WTC11 (cell line): ENCODE data around the gene SPNS3.

Experiments used
- ATF1 ChIP-seq: sonication (generic); formaldehyde crosslinking; IDR thresholded peaks from 2 replicates; pipeline ENCODE4 v1.8.1; 2023; ENCODE audit warnings: mild to moderate bottlenecking, moderate library complexity, missing genetic modification reagents
- EMX1 ChIP-seq: fragments of 250-450 bp; sonication (Bioruptor Pico); IDR thresholded peaks from 2 replicates; pipeline ENCODE4 v1.8.0; 2021; ENCODE audit warnings: mild to moderate bottlenecking
- ESRRA ChIP-seq: sonication (generic); formaldehyde crosslinking; IDR thresholded peaks from 2 replicates; pipeline ENCODE4 v1.8.1; 2022; ENCODE audit warnings: mild to moderate bottlenecking, missing genetic modification reagents, borderline replicate concordance
- ETV6 ChIP-seq: sonication (generic); formaldehyde crosslinking; IDR thresholded peaks from 2 replicates; pipeline ENCODE4 v1.8.1; 2022; ENCODE audit warnings: mild to moderate bottlenecking, missing genetic modification reagents
- JUN ChIP-seq: sonication (generic); formaldehyde crosslinking; IDR thresholded peaks from 2 replicates; pipeline ENCODE4 v1.8.0; 2023; ENCODE audit warnings: mild to moderate bottlenecking, missing genetic modification reagents
- NFYB ChIP-seq: sonication (generic); formaldehyde crosslinking; conservative IDR thresholded peaks from 2 replicates; pipeline ENCODE4 v1.8.0; 2022; ENCODE audit warnings: low read depth, missing genetic modification reagents
- NR1H2 ChIP-seq: sonication (generic); formaldehyde crosslinking; IDR thresholded peaks from 2 replicates; pipeline ENCODE4 v1.9.0; 2021; ENCODE audit warnings: mild to moderate bottlenecking, moderate library complexity, missing genetic modification reagents
- TEAD4 ChIP-seq: sonication (generic); formaldehyde crosslinking; IDR thresholded peaks from 2 replicates; pipeline ENCODE4 v1.8.0; 2022; ENCODE audit warnings: mild to moderate bottlenecking, missing genetic modification reagents
- TF ChIP-seq, protein P1 (sequence below): sonication (generic); formaldehyde crosslinking; IDR thresholded peaks from 2 replicates; pipeline ENCODE4 v1.8.0; 2022; ENCODE audit warnings: mild to moderate bottlenecking, missing genetic modification reagents
- TF ChIP-seq, protein P2 (sequence below): sonication (generic); formaldehyde crosslinking; conservative IDR thresholded peaks from 2 replicates; pipeline ENCODE4 v1.8.1; 2023; ENCODE audit warnings: mild to moderate bottlenecking, low read depth, missing genetic modification reagents, moderate library complexity
- TF ChIP-seq, protein P3 (sequence below): sonication (generic); formaldehyde crosslinking; IDR thresholded peaks from 2 replicates; pipeline ENCODE4 v1.8.1; 2022; ENCODE audit warnings: mild to moderate bottlenecking, moderate library complexity, missing genetic modification reagents
- TF ChIP-seq, protein P4 (sequence below): fragments of 200-600 bp; IDR thresholded peaks from 2 replicates; pipeline ENCODE4 v1.8.0; 2022; ENCODE audit warnings: antibody characterized with exemption
- TF ChIP-seq, protein P5 (sequence below): fragments of 250-450 bp; sonication (Bioruptor Pico); IDR thresholded peaks from 2 replicates; pipeline ENCODE4 v2.1.2; 2022; ENCODE audit warnings: mild to moderate bottlenecking, moderate library complexity
- TF ChIP-seq, protein P6 (sequence below): sonication (generic); formaldehyde crosslinking; IDR thresholded peaks from 2 replicates; pipeline ENCODE4 v1.8.1; 2023; ENCODE audit warnings: mild to moderate bottlenecking, missing genetic modification reagents, moderate library complexity

DNA sequence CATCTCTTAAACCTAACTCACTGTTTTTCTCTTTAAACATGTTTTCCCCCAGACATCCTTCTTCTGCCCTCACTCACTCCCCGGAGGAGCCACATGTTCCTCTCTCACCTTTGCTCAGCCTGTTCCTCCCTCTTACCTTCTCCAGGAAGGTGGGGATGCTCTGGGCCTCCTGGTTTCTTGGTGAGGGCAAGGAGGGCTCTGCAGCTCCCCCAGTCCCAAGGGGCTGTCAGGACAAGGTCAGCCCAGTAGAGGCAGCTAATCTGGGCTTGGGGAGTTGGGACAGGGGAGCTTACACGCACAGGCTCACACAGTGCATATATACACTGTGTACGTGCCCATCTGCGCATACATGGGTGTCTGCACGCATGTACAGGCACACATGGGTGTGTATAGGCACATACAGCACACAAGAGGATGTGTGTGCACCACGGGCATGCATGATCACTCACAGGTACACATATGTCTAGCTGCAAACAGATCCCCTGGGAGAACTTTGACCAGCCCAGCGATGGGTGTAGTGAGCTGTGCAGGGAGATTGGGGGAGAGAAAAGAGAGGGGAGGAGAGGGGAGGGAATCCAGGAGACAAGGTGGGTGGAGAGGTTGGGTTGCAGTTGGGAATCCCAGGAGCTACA is 28.6 kb upstream of the SPNS3 start:
- TF ChIP-seq, protein P1, sequence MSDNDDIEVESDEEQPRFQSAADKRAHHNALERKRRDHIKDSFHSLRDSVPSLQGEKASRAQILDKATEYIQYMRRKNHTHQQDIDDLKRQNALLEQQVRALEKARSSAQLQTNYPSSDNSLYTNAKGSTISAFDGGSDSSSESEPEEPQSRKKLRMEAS = no peak
- TF ChIP-seq JUN (CRISPR knock-in tag) (no peak), ESRRA (no peak), TEAD4 (CRISPR knock-in tag) (no peak), NFYB (CRISPR knock-in tag) (no peak), EMX1 (CRISPR knock-in tag) (no peak), ETV6 (CRISPR knock-in tag) (no peak), NR1H2 (CRISPR knock-in tag) (no peak), ATF1 (CRISPR knock-in tag) (no peak)
- TF ChIP-seq, protein P2, sequence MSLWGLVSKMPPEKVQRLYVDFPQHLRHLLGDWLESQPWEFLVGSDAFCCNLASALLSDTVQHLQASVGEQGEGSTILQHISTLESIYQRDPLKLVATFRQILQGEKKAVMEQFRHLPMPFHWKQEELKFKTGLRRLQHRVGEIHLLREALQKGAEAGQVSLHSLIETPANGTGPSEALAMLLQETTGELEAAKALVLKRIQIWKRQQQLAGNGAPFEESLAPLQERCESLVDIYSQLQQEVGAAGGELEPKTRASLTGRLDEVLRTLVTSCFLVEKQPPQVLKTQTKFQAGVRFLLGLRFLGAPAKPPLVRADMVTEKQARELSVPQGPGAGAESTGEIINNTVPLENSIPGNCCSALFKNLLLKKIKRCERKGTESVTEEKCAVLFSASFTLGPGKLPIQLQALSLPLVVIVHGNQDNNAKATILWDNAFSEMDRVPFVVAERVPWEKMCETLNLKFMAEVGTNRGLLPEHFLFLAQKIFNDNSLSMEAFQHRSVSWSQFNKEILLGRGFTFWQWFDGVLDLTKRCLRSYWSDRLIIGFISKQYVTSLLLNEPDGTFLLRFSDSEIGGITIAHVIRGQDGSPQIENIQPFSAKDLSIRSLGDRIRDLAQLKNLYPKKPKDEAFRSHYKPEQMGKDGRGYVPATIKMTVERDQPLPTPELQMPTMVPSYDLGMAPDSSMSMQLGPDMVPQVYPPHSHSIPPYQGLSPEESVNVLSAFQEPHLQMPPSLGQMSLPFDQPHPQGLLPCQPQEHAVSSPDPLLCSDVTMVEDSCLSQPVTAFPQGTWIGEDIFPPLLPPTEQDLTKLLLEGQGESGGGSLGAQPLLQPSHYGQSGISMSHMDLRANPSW (CRISPR knock-in tag) = no peak
- TF ChIP-seq, protein P3, sequence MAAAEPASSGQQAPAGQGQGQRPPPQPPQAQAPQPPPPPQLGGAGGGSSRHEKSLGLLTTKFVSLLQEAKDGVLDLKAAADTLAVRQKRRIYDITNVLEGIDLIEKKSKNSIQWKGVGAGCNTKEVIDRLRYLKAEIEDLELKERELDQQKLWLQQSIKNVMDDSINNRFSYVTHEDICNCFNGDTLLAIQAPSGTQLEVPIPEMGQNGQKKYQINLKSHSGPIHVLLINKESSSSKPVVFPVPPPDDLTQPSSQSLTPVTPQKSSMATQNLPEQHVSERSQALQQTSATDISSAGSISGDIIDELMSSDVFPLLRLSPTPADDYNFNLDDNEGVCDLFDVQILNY = no peak
- TF ChIP-seq, protein P4, sequence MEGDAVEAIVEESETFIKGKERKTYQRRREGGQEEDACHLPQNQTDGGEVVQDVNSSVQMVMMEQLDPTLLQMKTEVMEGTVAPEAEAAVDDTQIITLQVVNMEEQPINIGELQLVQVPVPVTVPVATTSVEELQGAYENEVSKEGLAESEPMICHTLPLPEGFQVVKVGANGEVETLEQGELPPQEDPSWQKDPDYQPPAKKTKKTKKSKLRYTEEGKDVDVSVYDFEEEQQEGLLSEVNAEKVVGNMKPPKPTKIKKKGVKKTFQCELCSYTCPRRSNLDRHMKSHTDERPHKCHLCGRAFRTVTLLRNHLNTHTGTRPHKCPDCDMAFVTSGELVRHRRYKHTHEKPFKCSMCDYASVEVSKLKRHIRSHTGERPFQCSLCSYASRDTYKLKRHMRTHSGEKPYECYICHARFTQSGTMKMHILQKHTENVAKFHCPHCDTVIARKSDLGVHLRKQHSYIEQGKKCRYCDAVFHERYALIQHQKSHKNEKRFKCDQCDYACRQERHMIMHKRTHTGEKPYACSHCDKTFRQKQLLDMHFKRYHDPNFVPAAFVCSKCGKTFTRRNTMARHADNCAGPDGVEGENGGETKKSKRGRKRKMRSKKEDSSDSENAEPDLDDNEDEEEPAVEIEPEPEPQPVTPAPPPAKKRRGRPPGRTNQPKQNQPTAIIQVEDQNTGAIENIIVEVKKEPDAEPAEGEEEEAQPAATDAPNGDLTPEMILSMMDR = no peak
- TF ChIP-seq, protein P5, sequence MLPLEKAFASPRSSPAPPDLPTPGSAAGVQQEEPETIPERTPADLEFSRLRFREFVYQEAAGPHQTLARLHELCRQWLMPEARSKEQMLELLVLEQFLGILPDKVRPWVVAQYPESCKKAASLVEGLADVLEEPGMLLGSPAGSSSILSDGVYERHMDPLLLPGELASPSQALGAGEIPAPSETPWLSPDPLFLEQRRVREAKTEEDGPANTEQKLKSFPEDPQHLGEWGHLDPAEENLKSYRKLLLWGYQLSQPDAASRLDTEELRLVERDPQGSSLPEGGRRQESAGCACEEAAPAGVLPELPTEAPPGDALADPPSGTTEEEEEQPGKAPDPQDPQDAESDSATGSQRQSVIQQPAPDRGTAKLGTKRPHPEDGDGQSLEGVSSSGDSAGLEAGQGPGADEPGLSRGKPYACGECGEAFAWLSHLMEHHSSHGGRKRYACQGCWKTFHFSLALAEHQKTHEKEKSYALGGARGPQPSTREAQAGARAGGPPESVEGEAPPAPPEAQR (CRISPR knock-in tag) = no peak
- TF ChIP-seq, protein P6, sequence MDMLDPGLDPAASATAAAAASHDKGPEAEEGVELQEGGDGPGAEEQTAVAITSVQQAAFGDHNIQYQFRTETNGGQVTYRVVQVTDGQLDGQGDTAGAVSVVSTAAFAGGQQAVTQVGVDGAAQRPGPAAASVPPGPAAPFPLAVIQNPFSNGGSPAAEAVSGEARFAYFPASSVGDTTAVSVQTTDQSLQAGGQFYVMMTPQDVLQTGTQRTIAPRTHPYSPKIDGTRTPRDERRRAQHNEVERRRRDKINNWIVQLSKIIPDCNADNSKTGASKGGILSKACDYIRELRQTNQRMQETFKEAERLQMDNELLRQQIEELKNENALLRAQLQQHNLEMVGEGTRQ = no peak
